IMR-90 (cell line): ENCODE results near the gene BRWD1. TPM values are rescaled to one million over a fixed set of nuclear protein-coding genes. Genes with fewer than 3 reads are reported as not detected.
A peak's percentile ranks its signal among the peaks of the same experiment; 100 is the strongest.

Experiments
- ATAC-seq: fragments of 200-7000 bp; cut with Tn5 transposase; 2 replicates; pipeline ENCODE4 v1.9.1; 2020; ENCODE audit warnings: low read depth, mild to moderate bottlenecking, moderate library complexity
- BruUV-seq: library from RNA; stranded (reverse); fragments of 400-500 nt; replicated peaks from 2 replicates; lab custom pipeline; 2021; lab: Mats Ljungman, UMichigan
- CTCF ChIA-PET: fragments of 300-600 bp; formaldehyde crosslinking; extraction: SDS; loops from one replicate; lab custom pipeline; 2021; ENCODE audit warnings: antibody characterized with exemption; lab: Yijun Ruan, JAX
- POLR2A ChIA-PET: fragments of 300-600 bp; sonication (Branson Sonifier 250); formaldehyde crosslinking; loops from one replicate; lab custom pipeline; 2022; ENCODE audit warnings: antibody characterized with exemption; ENCODE audit not compliant: unreplicated experiment; lab: Charles Lee
- DNase-seq: peaks from one replicate; pipeline ENCODE4 v3.0.0; 2013
- H2AFZ ChIP-seq: replicated peaks from 2 replicates; pipeline ENCODE3; 2013; ENCODE audit warnings: low read length, mild to moderate bottlenecking; ENCODE audit not compliant: poor library complexity
- H2AK5ac ChIP-seq: 2 replicates; pipeline ENCODE4 v1.6.1; 2013; ENCODE audit warnings: low read depth, low read length, inconsistent platforms
- H2AK9ac ChIP-seq: replicated peaks from 2 replicates; pipeline ENCODE3; 2013; ENCODE audit warnings: mild to moderate bottlenecking, low read depth, low read length, moderate library complexity; ENCODE audit not compliant: poor library complexity
- H2BK120ac ChIP-seq: 2 replicates; pipeline ENCODE4 v1.6.1; 2013; ENCODE audit warnings: low read depth, low read length, inconsistent platforms
- H2BK15ac ChIP-seq: 3 replicates; pipeline ENCODE4 v1.6.1; 2013; ENCODE audit warnings: low read depth, low read length, inconsistent platforms
- H2BK20ac ChIP-seq: 2 replicates; pipeline ENCODE4 v1.6.1; 2013; ENCODE audit warnings: low read depth, mild to moderate bottlenecking, inconsistent platforms, low read length, moderate library complexity
- H2BK5ac ChIP-seq: 2 replicates; pipeline ENCODE4 v1.6.1; 2013; ENCODE audit warnings: mild to moderate bottlenecking, low read depth, low read length, inconsistent platforms; ENCODE audit not compliant: poor library complexity, severe bottlenecking
- H3K14ac ChIP-seq: replicated peaks from 2 replicates; pipeline ENCODE4 v1.6.1; 2013; ENCODE audit warnings: low read depth, low read length, inconsistent platforms
- H3K18ac ChIP-seq: 2 replicates; pipeline ENCODE4 v1.6.1; 2013; ENCODE audit warnings: low read depth, low read length, control low read depth
- H3K23ac ChIP-seq: 2 replicates; pipeline ENCODE4 v1.6.1; 2013; ENCODE audit warnings: low read depth, low read length, inconsistent platforms
- H3K27ac ChIP-seq: 2 replicates; pipeline ENCODE4 v1.5.1; 2013; ENCODE audit warnings: mild to moderate bottlenecking, control low read depth, low read length; ENCODE audit not compliant: insufficient read depth
- H3K27me3 ChIP-seq: 2 replicates; pipeline ENCODE4 v1.6.1; 2013; ENCODE audit warnings: low read length; ENCODE audit not compliant: control insufficient read depth, insufficient read depth
- H3K36me3 ChIP-seq: 2 replicates; pipeline ENCODE4 v1.6.1; 2013; ENCODE audit warnings: low read length, mixed read lengths; ENCODE audit not compliant: control insufficient read depth, insufficient read depth
- H3K4ac ChIP-seq: 2 replicates; pipeline ENCODE4 v1.6.1; 2013; ENCODE audit warnings: low read depth, low read length, inconsistent platforms
- H3K4me1 ChIP-seq: 2 replicates; pipeline ENCODE4 v1.6.1; 2013; ENCODE audit warnings: low read length, mixed read lengths; ENCODE audit not compliant: control insufficient read depth, insufficient read depth
- H3K4me2 ChIP-seq: 2 replicates; pipeline ENCODE4 v1.6.1; 2013; ENCODE audit warnings: low read depth, mild to moderate bottlenecking, control low read depth, low read length, moderate library complexity
- H3K4me3 ChIP-seq: 2 replicates; pipeline ENCODE4 v1.5.1; 2013; ENCODE audit warnings: low read depth, mild to moderate bottlenecking, control low read depth, low read length, moderate library complexity; ENCODE audit not compliant: insufficient read depth
- H3K56ac ChIP-seq: 2 replicates; pipeline ENCODE4 v1.6.1; 2013; ENCODE audit warnings: low read length, inconsistent platforms; ENCODE audit not compliant: insufficient read depth; ENCODE audit errors: extremely low read depth
- H3K79me1 ChIP-seq, 2 experiments: 2 replicates each; pipeline ENCODE4 v1.6.1; 2013; ENCODE audit warnings: low read length in 2 of 2, inconsistent platforms in 1 of 2, low read depth in 1 of 2
- H3K9ac ChIP-seq: 2 replicates; pipeline ENCODE4 v1.6.1; 2013; ENCODE audit warnings: low read depth, low read length, control low read depth
- H3K9me1 ChIP-seq: 2 replicates; pipeline ENCODE4 v1.6.1; 2013; ENCODE audit warnings: low read length, inconsistent platforms; ENCODE audit not compliant: insufficient read depth
- H3K9me3 ChIP-seq: 2 replicates; pipeline ENCODE4 v1.6.1; 2013; ENCODE audit warnings: low read length; ENCODE audit not compliant: control insufficient read depth, insufficient read depth
- H4K20me1 ChIP-seq: 2 replicates; pipeline ENCODE4 v1.6.1; 2013; ENCODE audit warnings: low read length, inconsistent platforms; ENCODE audit not compliant: insufficient read depth
- H4K5ac ChIP-seq: 2 replicates; pipeline ENCODE4 v1.6.1; 2013; ENCODE audit warnings: mild to moderate bottlenecking, low read depth, low read length, control low read depth
- H4K8ac ChIP-seq, 2 experiments: 2 replicates each; pipeline ENCODE4 v1.6.1; 2013; ENCODE audit warnings: low read depth in 2 of 2, low read length in 2 of 2, control low read depth in 1 of 2, inconsistent platforms in 1 of 2
- H4K91ac ChIP-seq: 2 replicates; pipeline ENCODE4 v1.6.1; 2013; ENCODE audit warnings: low read depth, low read length, inconsistent platforms; ENCODE audit not compliant: insufficient read depth
- CEBPB ChIP-seq: IDR thresholded peaks from 2 replicates; pipeline ENCODE4 v1.6.1; 2012; ENCODE audit warnings: low read depth, low read length, improper control_type of control experiment
- RFX5 ChIP-seq: IDR thresholded peaks from 2 replicates; pipeline ENCODE4 v1.8.0; 2012; ENCODE audit warnings: low read depth, mild to moderate bottlenecking, low read length, moderate library complexity
- WGBS, 2 experiments: methylation state at CpG; one replicate each; pipeline versions ENCODE4 v1.1.5 to v1.1.7; 2013; ENCODE audit warnings: missing lambda C conversion rate in 2 of 2; ENCODE audit not compliant: insufficient read length in 1 of 2; ENCODE audit errors: extremely low coverage in 2 of 2; 5-methylcytosine and 5-hydroxymethylcytosine counted together
- dilution Hi-C: fragments of 300-500 bp; cut with HindIII; formaldehyde crosslinking; loops from one replicate; pipeline ENCODE4 v1.14.3; 2018; ENCODE audit warnings: low sequenced_read_pairs; ENCODE audit not compliant: unreplicated experiment
- in situ Hi-C: fragments of 300-500 bp; cut with MboI; formaldehyde crosslinking; loops from 3 replicates; pipeline ENCODE4 v1.14.3; 2019; ENCODE audit warnings: low sequenced_read_pairs, inconsistent platforms, mixed read lengths
- intact Hi-C: fragments of 100-400 bp; cut with micrococcal nuclease; formaldehyde crosslinking; loops from 2 replicates; pipeline ENCODE4 v1.10.0; 2022
- polyA plus RNA-seq, 3 experiments: library from polyadenylated mRNA; depleted of rRNA; stranded (reverse); fragments of >200 nt; gene quantifications; 2 replicates each; pipeline ENCODE4 v1.2.3, GENCODE V29; 2012; ENCODE audit warnings: low replicate concordance in 1 of 3
- total RNA-seq: library from RNA; depleted of rRNA; stranded (reverse); fragments of >200 nt; gene quantifications from 2 replicates; pipeline ENCODE4 v1.2.3, GENCODE V29; 2012

BRWD1 gene
- total and polyA plus RNA-seq, 2 of the 4 experiments (the other 2 are of a cell fraction), result 6.7 to 28.7 TPM

DNA sequence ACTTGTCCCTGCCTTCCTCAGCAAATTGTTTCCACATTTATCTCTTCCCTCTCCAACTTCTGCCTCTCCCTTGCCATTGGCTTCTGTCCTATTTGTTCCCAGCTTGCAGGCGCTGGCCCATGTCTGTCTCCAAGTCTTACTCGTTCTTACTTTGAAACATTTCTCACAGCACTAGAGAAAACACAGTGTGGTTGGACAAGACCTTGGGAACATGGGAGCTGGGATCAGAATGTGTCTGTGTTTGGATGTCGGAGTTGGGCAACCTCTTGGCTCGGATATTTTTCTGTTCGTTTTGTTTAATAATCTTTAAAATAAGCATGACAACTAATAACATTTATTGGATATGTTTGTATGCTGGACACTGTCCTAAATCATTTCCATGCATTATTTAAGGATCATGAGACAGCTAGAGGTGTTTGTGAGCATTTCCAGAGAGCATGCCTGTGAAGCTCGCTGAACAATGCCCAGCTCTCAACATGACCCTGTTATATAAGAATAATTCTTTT lies 5.9 kb upstream of the BRWD1 start:
- H3K23ac ChIP-seq, result peak overlapping the region; percentile 68; the same call in 1 of the 2 replicates
- no peak overlapping the region for H2BK15ac ChIP-seq
- H3K18ac ChIP-seq, result peak overlapping the region; percentile 6; the same call in 1 of the 2 replicates
- peak overlapping the region; percentile 7; the same call in 1 of the 2 replicates for H2AK5ac ChIP-seq
- peak; percentile 48 for DNase-seq
- peak overlapping the region; percentile 53 for H3K4me2 ChIP-seq
- H2AFZ ChIP-seq, result peak overlapping the region; percentile 80
- dilution Hi-C loops (no loop called here), intact Hi-C loops (no loop called here), in situ Hi-C loops (loop anchor here (5.0 kb wide), 1 partner anchor 68 kb away; no protein-coding TSS in a partner anchor)
- H3K4me3 ChIP-seq, result no peak overlapping the region
- H4K8ac ChIP-seq, result peak overlapping the region in 1 of 2 experiments; percentile 67; a peak in 3 of 4 replicates
- peak overlapping the region; percentile 74; the same call in 1 of the 2 replicates for H3K27ac ChIP-seq
- peaks cover 21% of the 10 kb centered on the region for H3K4me1 ChIP-seq
- H3K4ac ChIP-seq, result peak overlapping the region; percentile 59
- H2BK120ac ChIP-seq, result peak overlapping the region; percentile 39; the same call in 1 of the 2 replicates
- POLR2A ChIA-PET, result no interaction called here
- CTCF ChIA-PET, result no interaction called here
- peak overlapping the region; percentile 35; the same call in 1 of the 2 replicates for H4K5ac ChIP-seq
- peaks cover 13% of the 10 kb centered on the region for H3K9me1 ChIP-seq
- WGBS, 2 experiments, result no CpG with 5 or more reads among the region's 6 CpGs
- BruUV-seq, result no TSS peak
- H3K9me3 ChIP-seq, result no peaks in the 10 kb centered on the region
- H4K20me1 ChIP-seq, result no peaks in the 10 kb centered on the region
- no peak for TF ChIP-seq RFX5
- 0 out of 2 replicates have a peak, but pooled peaks have one; percentile 39 for TF ChIP-seq CEBPB
- H3K27me3 ChIP-seq, result no peaks in the 10 kb centered on the region
- H4K91ac ChIP-seq, result no peak overlapping the region
- H3K36me3 ChIP-seq, result no peaks in the 10 kb centered on the region
- ATAC-seq, result peak; percentile 61
- peak overlapping the region; percentile 20 for H2AK9ac ChIP-seq
- H2BK20ac ChIP-seq, result peak overlapping the region; percentile 48
- peaks cover 5% of the 10 kb centered on the region in 2 experiments for H3K79me1 ChIP-seq
- peak overlapping the region; percentile 43 for H3K14ac ChIP-seq
- H2BK5ac ChIP-seq, result peak overlapping the region; percentile 84
- no peak overlapping the region for H3K9ac ChIP-seq
- peak overlapping the region; percentile 4; the same call in 1 of the 2 replicates for H3K56ac ChIP-seq
